Esophagus squamous epithelium (tissue), 4 donors: Measurements from ENCODE around the gene BTNL8.

ENCODE experiments used
- CTCF ChIP-seq, 6 experiments: fragments of 450-650 bp in 4 of 6; fragments of 200-600 bp in 2 of 6; sonication (generic) in 2 of 6; IDR thresholded peaks; one replicate each; pipeline ENCODE4 v1.5.1; 2016 to 2019; ENCODE audit warnings: antibody characterized with exemption in 6 of 6, mild to moderate bottlenecking in 4 of 6, moderate library complexity in 4 of 6
- POLR2A ChIP-seq, 4 donors: fragments of 450-650 bp; IDR thresholded peaks; one replicate each; pipeline ENCODE4 v1.6.1; 2017; ENCODE audit warnings: antibody characterized with exemption in 4 of 4, mild to moderate bottlenecking in 4 of 4, moderate library complexity in 3 of 4

- TF ChIP-seq CTCF (IDR thresholded peaks at IDR 0.05) (no peak), POLR2A (IDR thresholded peaks at IDR 0.05) (no peak)
Measured at GRCh38 chr5:180875860-180876426, 23.0 kb upstream of the BTNL8 start.
